GM12865 (cell line): Measurements from ENCODE around the gene KRTAP10-2.
"Not testable (repeated sequence)": the region's sequence is repeated elsewhere in the genome, so short reads cannot be mapped to it uniquely, and the experiment has no call there.

Source experiments
- DNase-seq: peaks from one replicate; pipeline ENCODE4 v3.0.0; 2010; ENCODE audit warnings: low read depth
- H3K4me3 ChIP-seq: 2 replicates; pipeline ENCODE4 v1.5.1; 2011; ENCODE audit warnings: mild to moderate bottlenecking, low read depth, low read length, control low read depth
- TF ChIP-seq, protein P1 (sequence below): IDR thresholded peaks from 2 replicates; pipeline ENCODE4 v1.5.1; 2011; ENCODE audit warnings: low read length, control low read depth, low read depth, inconsistent platforms; ENCODE audit not compliant: insufficient read depth; ENCODE audit errors: missing control alignments

Gene KRTAP10-2

DNA sequence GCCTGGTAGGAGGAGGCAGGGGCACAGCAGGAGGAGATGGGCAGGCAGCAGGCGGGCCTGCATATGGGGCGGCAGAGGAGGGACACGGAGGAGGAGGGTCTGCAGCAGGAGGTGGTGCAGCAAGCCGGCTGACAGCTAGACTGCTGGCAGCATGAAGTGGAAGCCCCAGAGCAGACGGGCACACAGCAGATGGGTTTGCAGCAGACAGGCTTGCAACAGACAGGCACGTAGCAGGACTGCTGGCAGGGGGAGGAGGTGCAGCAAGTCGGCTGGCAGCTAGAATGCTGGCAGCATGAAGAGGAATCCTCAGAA, 28.5 kb upstream of the KRTAP10-2 start:
- no peak overlapping the region for H3K4me3 ChIP-seq
- TF ChIP-seq, protein P1, sequence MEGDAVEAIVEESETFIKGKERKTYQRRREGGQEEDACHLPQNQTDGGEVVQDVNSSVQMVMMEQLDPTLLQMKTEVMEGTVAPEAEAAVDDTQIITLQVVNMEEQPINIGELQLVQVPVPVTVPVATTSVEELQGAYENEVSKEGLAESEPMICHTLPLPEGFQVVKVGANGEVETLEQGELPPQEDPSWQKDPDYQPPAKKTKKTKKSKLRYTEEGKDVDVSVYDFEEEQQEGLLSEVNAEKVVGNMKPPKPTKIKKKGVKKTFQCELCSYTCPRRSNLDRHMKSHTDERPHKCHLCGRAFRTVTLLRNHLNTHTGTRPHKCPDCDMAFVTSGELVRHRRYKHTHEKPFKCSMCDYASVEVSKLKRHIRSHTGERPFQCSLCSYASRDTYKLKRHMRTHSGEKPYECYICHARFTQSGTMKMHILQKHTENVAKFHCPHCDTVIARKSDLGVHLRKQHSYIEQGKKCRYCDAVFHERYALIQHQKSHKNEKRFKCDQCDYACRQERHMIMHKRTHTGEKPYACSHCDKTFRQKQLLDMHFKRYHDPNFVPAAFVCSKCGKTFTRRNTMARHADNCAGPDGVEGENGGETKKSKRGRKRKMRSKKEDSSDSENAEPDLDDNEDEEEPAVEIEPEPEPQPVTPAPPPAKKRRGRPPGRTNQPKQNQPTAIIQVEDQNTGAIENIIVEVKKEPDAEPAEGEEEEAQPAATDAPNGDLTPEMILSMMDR: no peak
- DNase-seq: no peak

GRCh38 chr21:44579056-44579832, 27.9 kb upstream of the KRTAP10-2 start:
- no peak for DNase-seq
- H3K4me3 ChIP-seq: no peak overlapping the region
- TF ChIP-seq, protein P1: no peak

GRCh38 chr21:44578371-44579055, 27.2 kb upstream of the KRTAP10-2 start:
- TF ChIP-seq, protein P1: no peak
- no peak for DNase-seq
- no peak overlapping the region for H3K4me3 ChIP-seq

- no peak overlapping the region for H3K4me3 ChIP-seq
- DNase-seq: no peak
- TF ChIP-seq, protein P1: no peak
Measured at GRCh38 chr21:44576025-44576420, 24.7 kb upstream of the KRTAP10-2 start.

GRCh38 chr21:44575307-44576024, 24.2 kb upstream of the KRTAP10-2 start:
- no peak for DNase-seq
- TF ChIP-seq, protein P1: no peak
- no peak overlapping the region for H3K4me3 ChIP-seq

DNA sequence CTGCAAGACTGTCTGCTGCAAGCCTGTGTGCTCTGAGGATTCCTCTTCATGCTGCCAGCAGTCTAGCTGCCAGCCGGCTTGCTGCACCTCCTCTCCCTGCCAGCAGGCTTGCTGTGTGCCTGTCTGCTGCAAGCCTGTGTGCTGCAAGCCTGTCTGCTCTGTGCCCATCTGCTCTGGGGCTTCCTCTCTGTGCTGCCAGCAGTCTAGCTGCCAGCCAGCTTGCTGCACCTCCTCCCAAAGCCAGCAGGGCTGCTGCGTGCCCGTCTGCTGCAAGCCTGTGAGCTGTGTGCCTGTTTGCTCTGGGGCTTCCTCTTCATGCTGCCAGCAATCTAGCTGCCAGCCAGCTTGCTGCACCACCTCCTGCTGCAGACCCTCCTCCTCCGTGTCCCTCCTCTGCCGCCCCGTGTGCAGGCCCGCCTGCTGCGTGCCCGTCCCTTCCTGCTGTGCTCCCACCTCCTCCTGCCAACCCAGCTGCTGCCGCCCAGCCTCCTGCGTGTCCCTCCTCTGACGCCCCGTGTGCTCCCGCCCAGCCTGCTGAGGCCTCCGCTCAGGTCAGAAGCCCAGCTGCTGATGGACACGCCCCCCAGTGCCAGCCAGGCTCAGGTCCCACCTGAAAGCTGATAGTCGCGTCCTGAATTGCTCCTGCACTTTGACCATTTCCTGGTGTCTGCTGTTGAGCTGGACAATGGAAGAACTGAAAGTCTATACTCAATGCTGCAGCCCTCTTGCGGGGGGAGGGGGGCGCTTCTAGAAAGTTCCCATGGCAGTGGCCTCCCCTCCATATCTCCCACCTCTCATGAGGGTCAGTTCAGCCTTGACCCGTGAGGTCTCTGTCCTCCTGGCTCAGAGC, 23.4 kb upstream of the KRTAP10-2 start:
- H3K4me3 ChIP-seq: no peak overlapping the region
- TF ChIP-seq, protein P1: no peak
- no peak for DNase-seq

- H3K4me3 ChIP-seq, DNase-seq: not testable (repeated sequence)
Measured at GRCh38 chr21:44573630-44574456, 22.5 kb upstream of the KRTAP10-2 start, which contains the start of gene KRTAP10-4. Gene KRTAP10-4, plus strand, starts transcription at chr21:44573729. Its CDS starts 30 bp downstream, at chr21:44573759.
